ENCODE measurements around the gene ESPN. TPM values are rescaled to one million over a fixed set of nuclear protein-coding genes. Genes with fewer than 3 reads are reported as not detected.

The ESPN gene
- polyA plus RNA-seq, 1 experiment, result not detected

GRCh38 chr1:6495540-6496364 is 71.2 kb downstream of the ESPN start:
- Histone ChIP-seq H3K4me3 (ENCODE audit: low read depth, low read length) (peak overlapping the region; percentile 53), H3K27me3 (ENCODE audit: control insufficient read depth, insufficient read depth, low read length) (no peaks in the 10 kb centered on the region), H3K36me3 (ENCODE audit: control insufficient read depth, insufficient read depth, low read length) (no peaks in the 10 kb centered on the region)
- no peak for DNase-seq (ENCODE audit: low read depth)
- POLR2A ChIA-PET, result no interaction called here
- CTCF ChIA-PET, result interaction anchor here (1.0 to 2.5 kb wide), 4 partner anchors 12 to 59 kb away, joined by 3 to 7 read pairs (median 4); partner anchors contain the start of gene NOL9
- TF ChIP-seq CTCF (IDR thresholded peaks at IDR 0.05; ENCODE audit: insufficient read depth, low read depth, low read length), result no peak

GRCh38 chr1:6496365-6496721 is 71.8 kb downstream of the ESPN start:
- Histone ChIP-seq H3K36me3 (ENCODE audit: control insufficient read depth, insufficient read depth, low read length) (no peaks in the 10 kb centered on the region), H3K4me3 (ENCODE audit: low read depth, low read length) (peak overlapping the region; percentile 53), H3K27me3 (ENCODE audit: control insufficient read depth, insufficient read depth, low read length) (no peaks in the 10 kb centered on the region)
- no peak for DNase-seq (ENCODE audit: low read depth)
- no peak for TF ChIP-seq CTCF (IDR thresholded peaks at IDR 0.05; ENCODE audit: insufficient read depth, low read depth, low read length)
- ChIA-PET POLR2A (no interaction called here), CTCF (interaction anchor here (1.0 to 2.5 kb wide), 3 partner anchors 27 to 58 kb away, joined by 4 to 7 read pairs (median 5); partner anchors contain the start of gene NOL9)

GRCh38 chr1:6496890-6497214 is 72.3 kb downstream of the ESPN start:
- DNase-seq (ENCODE audit: low read depth), result no peak
- ChIA-PET CTCF (interaction anchor here (1.0 to 2.5 kb wide), 2 partner anchors 26 to 58 kb away, joined by 5 to 7 read pairs; partner anchors contain the start of gene NOL9), POLR2A (no interaction called here)
- H3K27me3 ChIP-seq (ENCODE audit: control insufficient read depth, insufficient read depth, low read length), result no peaks in the 10 kb centered on the region
- H3K36me3 ChIP-seq (ENCODE audit: control insufficient read depth, insufficient read depth, low read length), result no peaks in the 10 kb centered on the region
- peak overlapping the region; percentile 53 for H3K4me3 ChIP-seq (ENCODE audit: low read depth, low read length)
- TF ChIP-seq CTCF (IDR thresholded peaks at IDR 0.05; ENCODE audit: insufficient read depth, low read depth, low read length), result no peak

- no peak for DNase-seq (ENCODE audit: low read depth)
- no peaks in the 10 kb centered on the region for H3K27me3 ChIP-seq (ENCODE audit: control insufficient read depth, insufficient read depth, low read length)
These were observed 72.8 kb downstream of the ESPN start for GRCh38 chr1:6497215-6497866.

More at GRCh38 chr1:6497215-6497866, 72.8 kb downstream of the ESPN start:
- peak overlapping the region; percentile 53 for H3K4me3 ChIP-seq (ENCODE audit: low read depth, low read length)
- TF ChIP-seq CTCF (IDR thresholded peaks at IDR 0.05; ENCODE audit: insufficient read depth, low read depth, low read length), result no peak
- no peaks in the 10 kb centered on the region for H3K36me3 ChIP-seq (ENCODE audit: control insufficient read depth, insufficient read depth, low read length)
- ChIA-PET CTCF (interaction anchor here (1.4 to 1.6 kb wide), 2 partner anchors 12 to 22 kb away, joined by 3 read pairs; no protein-coding TSS in a partner anchor), POLR2A (no interaction called here)

Measured in BJ (cell line).